ENCODE results near the gene LZIC.

The LZIC gene

GRCh38 chr1:9886092-9886742 is 57.0 kb downstream of the LZIC start:
- no peak for DNase-seq (ENCODE audit: low spot score)

- DNase-seq (ENCODE audit: low spot score): no peak
Observed at GRCh38 chr1:9884805-9885204, 58.4 kb downstream of the LZIC start.

GRCh38 chr1:9883585-9884449 is 59.4 kb downstream of the LZIC start:
- DNase-seq (ENCODE audit: low spot score): no peak

GRCh38 chr1:9882945-9883303 is 60.3 kb downstream of the LZIC start:
- DNase-seq (ENCODE audit: low spot score): no peak

GRCh38 chr1:9882296-9882944 is 60.8 kb downstream of the LZIC start:
- no peak for DNase-seq (ENCODE audit: low spot score)

- no peak for DNase-seq (ENCODE audit: low spot score)
Observed at GRCh38 chr1:9881838-9882249, 61.3 kb downstream of the LZIC start.

Data from putamen (tissue), 1 donor.